Endometrium (tissue), 2 donors: ENCODE results near the gene BLM.
A peak's percentile ranks its signal among the peaks of the same experiment; 100 is the strongest.

ENCODE experiments used
- FAIRE-seq: peaks from 2 replicates; lab custom pipeline; 2012; peaks lifted over from hg19 to GRCh38; lab: Jason Lieb, UNC
- donor health status: control.
- donor health status: control.

Gene BLM

GRCh38 chr15:90790561-90790960 lies 73.4 kb downstream of the BLM start:
- FAIRE-seq = no peak

GRCh38 chr15:90794538-90794937 lies 77.4 kb downstream of the BLM start:
- peak; percentile 93 for FAIRE-seq

- no peak for FAIRE-seq
Observed at GRCh38 chr15:90799639-90800170, 82.6 kb downstream of the BLM start.

GRCh38 chr15:90801803-90802202 lies 84.7 kb downstream of the BLM start:
- no peak for FAIRE-seq

- FAIRE-seq = no peak
Observed at GRCh38 chr15:90807074-90807785, 90.1 kb downstream of the BLM start.

- FAIRE-seq = no peak
Observed at GRCh38 chr15:90807786-90808086, 90.6 kb downstream of the BLM start.

- no peak for FAIRE-seq
Observed at GRCh38 chr15:90808517-90809235, 91.5 kb downstream of the BLM start.

- no peak for FAIRE-seq
Observed at GRCh38 chr15:90809536-90809935, 92.4 kb downstream of the BLM start.

- FAIRE-seq = no peak
Observed at GRCh38 chr15:90810354-90810753, 93.2 kb downstream of the BLM start.

GRCh38 chr15:90812171-90812957 lies 95.2 kb downstream of the BLM start:
- FAIRE-seq = no peak

- no peak for FAIRE-seq
Observed at GRCh38 chr15:90812958-90813265, 95.8 kb downstream of the BLM start.

GRCh38 chr15:90813796-90814190 lies 96.6 kb downstream of the BLM start:
- FAIRE-seq = no peak

GRCh38 chr15:90814191-90814821 lies 97.2 kb downstream of the BLM start:
- no peak for FAIRE-seq

GRCh38 chr15:90816401-90817116 lies 99.4 kb downstream of the BLM start:
- no peak for FAIRE-seq

- FAIRE-seq = no peak
Observed at GRCh38 chr15:90817117-90818057, 100.2 kb downstream of the BLM start.

GRCh38 chr15:90818251-90819210 lies 101.4 kb downstream of the BLM start:
- FAIRE-seq = no peak

- no peak for FAIRE-seq
Observed at GRCh38 chr15:90819390-90819789, 102.2 kb downstream of the BLM start.

- no peak for FAIRE-seq
Observed at GRCh38 chr15:90819850-90820249, 102.7 kb downstream of the BLM start.

- no peak for FAIRE-seq
Observed at GRCh38 chr15:90820481-90820880, 103.3 kb downstream of the BLM start.
